Smooth muscle cell (in vitro differentiated cells): ENCODE data around the gene MMS22L. TPM values are rescaled to one million over a fixed set of nuclear protein-coding genes. Genes with fewer than 3 reads are reported as not detected.

Source experiments
- DNase-seq: peaks from one replicate; lab custom pipeline; 2025; ENCODE audit not compliant: unreplicated experiment; lab: John Stamatoyannopoulos, UW
- H2AFZ ChIP-seq: fragments of 200-600 bp; sonication (generic); 2 replicates; pipeline ENCODE4 v1.6.0; 2016; ENCODE audit warnings: antibody characterized with exemption, low read depth, mild to moderate bottlenecking
- H3F3A ChIP-seq: fragments of 200-600 bp; sonication (generic); 2 replicates; pipeline ENCODE4 v1.6.0; 2017; ENCODE audit warnings: antibody characterized with exemption, low read depth
- H3K27ac ChIP-seq: fragments of 200-600 bp; sonication (generic); 2 replicates; pipeline ENCODE4 v1.5.1; 2016; ENCODE audit warnings: low read depth, mild to moderate bottlenecking
- H3K27me3 ChIP-seq: fragments of 200-600 bp; sonication (generic); 2 replicates; pipeline ENCODE4 v1.6.1; 2016; ENCODE audit warnings: low read depth, mild to moderate bottlenecking
- H3K36me3 ChIP-seq: fragments of 200-600 bp; sonication (generic); 2 replicates; pipeline ENCODE4 v1.5.1; 2016; ENCODE audit warnings: low read depth
- H3K4me1 ChIP-seq: fragments of 200-600 bp; sonication (generic); 2 replicates; pipeline ENCODE4 v1.5.1; 2016; ENCODE audit warnings: low read depth
- H3K4me2 ChIP-seq: fragments of 200-600 bp; sonication (generic); 2 replicates; pipeline ENCODE4 v1.6.0; 2016; ENCODE audit warnings: mild to moderate bottlenecking
- H3K4me3 ChIP-seq: fragments of 200-600 bp; sonication (generic); 2 replicates; pipeline ENCODE4 v1.5.1; 2016; ENCODE audit warnings: mild to moderate bottlenecking
- H3K79me2 ChIP-seq: fragments of 200-600 bp; sonication (generic); 2 replicates; pipeline ENCODE4 v1.6.0; 2016; ENCODE audit warnings: low read depth, mild to moderate bottlenecking
- H3K9ac ChIP-seq: fragments of 200-600 bp; sonication (generic); 2 replicates; pipeline ENCODE4 v1.6.0; 2016; ENCODE audit warnings: low read depth
- H3K9me3 ChIP-seq: fragments of 200-600 bp; sonication (generic); replicated peaks from 2 replicates; pipeline ENCODE4 v1.5.1; 2016; ENCODE audit warnings: low read depth
- H4K20me1 ChIP-seq: fragments of 200-600 bp; sonication (generic); 2 replicates; pipeline ENCODE4 v1.6.0; 2016; ENCODE audit warnings: low read depth
- CTCF ChIP-seq: fragments of 200-600 bp; sonication (generic); IDR thresholded peaks from 2 replicates; pipeline ENCODE4 v1.5.1; 2017; ENCODE audit warnings: borderline replicate concordance, mild to moderate bottlenecking, antibody characterized with exemption; ENCODE audit not compliant: insufficient read depth, poor library complexity, severe bottlenecking
- WGBS: methylation state at CpG from one replicate; pipeline ENCODE4 v1.1.7; 2016; ENCODE audit warnings: low lambda C conversion rate; 5-methylcytosine and 5-hydroxymethylcytosine counted together
- polyA plus RNA-seq: library from polyadenylated mRNA; unstranded; fragments of >200 nt; fragmentation: Nextera tagmentation; extraction: Ambion mirVana; gene quantifications from 2 replicates; pipeline ENCODE4 v1.2.1, GENCODE V29; 2016
- total RNA-seq: library from RNA; depleted of rRNA; stranded (reverse); fragments of >200 nt; gene quantifications from 2 replicates; pipeline ENCODE4 v1.2.3, GENCODE V29; 2014

MMS22L gene
- total and polyA plus RNA-seq, 2 experiments from 2014 or later = 5.0 to 47.1 TPM

GRCh38 chr6:97133067-97133466 lies 149.9 kb downstream of the MMS22L start:
- Histone ChIP-seq H3K4me1 (no peaks in the 10 kb centered on the region), H3K27ac (no peak overlapping the region), H3K27me3 (no peaks in the 10 kb centered on the region), H3F3A (no peaks in the 10 kb centered on the region), H3K79me2 (no peaks in the 10 kb centered on the region), H3K9me3 (no peaks in the 10 kb centered on the region), H3K4me3 (no peak overlapping the region), H3K36me3 (no peaks in the 10 kb centered on the region), H4K20me1 (no peaks in the 10 kb centered on the region), H3K9ac (no peak overlapping the region), H2AFZ (no peak overlapping the region), H3K4me2 (no peak overlapping the region)
- no peak for DNase-seq
- no peak for TF ChIP-seq CTCF
- 53% methylated on average over 1 of the region's 1 CpG for WGBS

- no peaks in the 10 kb centered on the region for H3K9me3 ChIP-seq
- no peak overlapping the region for H3K27ac ChIP-seq
- H3K79me2 ChIP-seq = no peaks in the 10 kb centered on the region
- no peaks in the 10 kb centered on the region for H3K4me1 ChIP-seq
- no peaks in the 10 kb centered on the region for H3K36me3 ChIP-seq
- no peak for DNase-seq
- no peaks in the 10 kb centered on the region for H3F3A ChIP-seq
- 90% methylated on average over 2 of the region's 2 CpGs for WGBS
- H2AFZ ChIP-seq = no peak overlapping the region
- H3K4me2 ChIP-seq = no peak overlapping the region
- no peaks in the 10 kb centered on the region for H4K20me1 ChIP-seq
- H3K27me3 ChIP-seq = no peaks in the 10 kb centered on the region
- TF ChIP-seq CTCF = no peak
- H3K4me3 ChIP-seq = no peak overlapping the region
- no peak overlapping the region for H3K9ac ChIP-seq
These were observed 153.9 kb downstream of the MMS22L start for GRCh38 chr6:97129106-97129505.

- TF ChIP-seq CTCF = no peak
- Histone ChIP-seq H3K79me2 (no peaks in the 10 kb centered on the region), H3K36me3 (no peaks in the 10 kb centered on the region), H3K9me3 (no peaks in the 10 kb centered on the region), H2AFZ (no peak overlapping the region), H3K4me3 (no peak overlapping the region), H3K9ac (no peak overlapping the region), H3K27me3 (no peaks in the 10 kb centered on the region), H3K27ac (no peak overlapping the region), H3K4me2 (no peak overlapping the region), H3F3A (no peaks in the 10 kb centered on the region), H4K20me1 (no peaks in the 10 kb centered on the region), H3K4me1 (no peaks in the 10 kb centered on the region)
- WGBS = 70% methylated on average over 4 of the region's 4 CpGs
- DNase-seq = no peak
These were observed 154.5 kb downstream of the MMS22L start for GRCh38 chr6:97128507-97128906.

- 63% methylated on average over 3 of the region's 3 CpGs for WGBS
- Histone ChIP-seq H3K36me3 (no peaks in the 10 kb centered on the region), H3K4me1 (no peaks in the 10 kb centered on the region), H2AFZ (no peak overlapping the region), H3K9me3 (no peaks in the 10 kb centered on the region), H3K9ac (no peak overlapping the region), H3K27me3 (no peaks in the 10 kb centered on the region), H3K27ac (no peak overlapping the region), H3K4me3 (no peak overlapping the region), H3K79me2 (no peaks in the 10 kb centered on the region), H4K20me1 (no peaks in the 10 kb centered on the region), H3K4me2 (no peak overlapping the region), H3F3A (no peaks in the 10 kb centered on the region)
- no peak for DNase-seq
- TF ChIP-seq CTCF = no peak
These were observed 159.4 kb downstream of the MMS22L start for GRCh38 chr6:97123652-97124051.
